ENCODE measurements around the gene TUG1. TPM values are rescaled to one million over a fixed set of nuclear protein-coding genes. Genes with fewer than 3 reads are reported as not detected.

TUG1 gene
- total RNA-seq, 1 experiment from 2014 or later = 70.0 TPM

DNA sequence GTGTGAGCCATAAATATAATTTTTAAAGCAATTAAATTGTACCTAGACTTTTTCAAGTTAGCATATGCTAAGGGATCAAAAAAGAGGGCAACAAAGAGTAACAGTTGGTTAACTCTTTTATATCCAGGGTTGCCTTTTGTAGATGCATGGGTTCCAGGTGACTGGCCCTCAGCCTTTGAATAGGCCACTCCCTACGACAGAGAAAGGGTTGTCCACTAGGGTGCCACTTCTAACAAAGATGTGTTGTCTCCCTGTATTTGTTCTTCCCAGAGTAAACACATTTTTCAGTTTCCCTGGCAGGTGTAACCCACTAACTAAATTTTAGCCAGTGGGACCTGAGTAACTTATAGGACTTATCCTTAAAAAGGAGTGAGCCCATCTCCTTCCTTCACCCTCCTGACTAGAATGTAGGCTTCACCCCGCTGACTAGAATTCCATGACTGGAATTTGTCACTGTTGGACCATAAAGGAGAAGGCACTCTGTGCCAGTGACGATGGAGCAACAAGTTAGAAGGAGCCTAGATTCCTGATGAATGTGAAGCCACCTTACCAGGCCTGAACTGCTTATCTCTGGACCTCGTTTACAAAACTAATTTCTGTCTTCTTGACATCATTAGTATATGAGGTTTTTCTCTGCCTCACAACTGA lies 16.6 kb downstream of the TUG1 start:
- intact Hi-C loops (cut with micrococcal nuclease; ENCODE audit: unreplicated experiment) = no loop called here
- Histone ChIP-seq H3K4me1 (ENCODE audit: insufficient read depth, low read length, poor library complexity, severe bottlenecking) (no peaks in the 10 kb centered on the region), H3K4me3 (ENCODE audit: low read depth, low read length, poor library complexity, severe bottlenecking) (no peak overlapping the region), H3K9me3 (ENCODE audit: low read depth, low read length, poor library complexity, severe bottlenecking) (peaks cover 8% of the 10 kb centered on the region), H3K27ac (ENCODE audit: low read depth, low read length, poor library complexity, severe bottlenecking) (no peak overlapping the region), H3K36me3 (ENCODE audit: insufficient read depth, low read length, poor library complexity, severe bottlenecking) (no peaks in the 10 kb centered on the region), H3K27me3 (replicated peaks; ENCODE audit: insufficient read depth, low read depth, low read length, poor library complexity) (no peaks in the 10 kb centered on the region)
- ChIA-PET POLR2A (ENCODE audit: low non-redundant PET) (no interaction called here), CTCF (no interaction called here)
- TF ChIP-seq, protein P1, sequence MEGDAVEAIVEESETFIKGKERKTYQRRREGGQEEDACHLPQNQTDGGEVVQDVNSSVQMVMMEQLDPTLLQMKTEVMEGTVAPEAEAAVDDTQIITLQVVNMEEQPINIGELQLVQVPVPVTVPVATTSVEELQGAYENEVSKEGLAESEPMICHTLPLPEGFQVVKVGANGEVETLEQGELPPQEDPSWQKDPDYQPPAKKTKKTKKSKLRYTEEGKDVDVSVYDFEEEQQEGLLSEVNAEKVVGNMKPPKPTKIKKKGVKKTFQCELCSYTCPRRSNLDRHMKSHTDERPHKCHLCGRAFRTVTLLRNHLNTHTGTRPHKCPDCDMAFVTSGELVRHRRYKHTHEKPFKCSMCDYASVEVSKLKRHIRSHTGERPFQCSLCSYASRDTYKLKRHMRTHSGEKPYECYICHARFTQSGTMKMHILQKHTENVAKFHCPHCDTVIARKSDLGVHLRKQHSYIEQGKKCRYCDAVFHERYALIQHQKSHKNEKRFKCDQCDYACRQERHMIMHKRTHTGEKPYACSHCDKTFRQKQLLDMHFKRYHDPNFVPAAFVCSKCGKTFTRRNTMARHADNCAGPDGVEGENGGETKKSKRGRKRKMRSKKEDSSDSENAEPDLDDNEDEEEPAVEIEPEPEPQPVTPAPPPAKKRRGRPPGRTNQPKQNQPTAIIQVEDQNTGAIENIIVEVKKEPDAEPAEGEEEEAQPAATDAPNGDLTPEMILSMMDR (conservative IDR thresholded peaks at IDR 0.05; ENCODE audit: low read depth, low read length) = no peak
- no peak for TF ChIP-seq EZH2 (IDR thresholded peaks at IDR 0.05; ENCODE audit: borderline replicate concordance, low read depth, low read length, poor library complexity, severe bottlenecking)
- DNase-seq (ENCODE audit: low spot score) = no peak
- BruUV-seq (replicated peaks) = no TSS peak

DNA sequence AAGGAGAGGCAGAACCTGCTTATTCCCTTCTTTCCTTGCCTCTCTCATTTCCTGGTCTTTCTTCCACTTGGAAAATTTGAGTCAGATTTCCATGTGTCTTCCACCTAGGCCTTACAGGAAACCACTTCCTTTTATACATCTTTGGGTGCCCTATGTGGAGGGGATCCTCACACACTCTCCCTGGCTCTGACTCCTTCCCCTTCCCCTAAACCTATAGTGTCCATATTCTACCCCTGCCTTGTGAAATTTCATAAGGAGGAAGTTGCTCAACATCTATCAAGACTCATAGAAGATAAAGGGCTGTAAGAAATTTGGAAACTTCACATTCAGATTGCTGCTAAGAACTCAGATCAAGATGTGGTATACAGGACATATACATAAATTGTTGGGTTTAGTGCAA lies 20.4 kb downstream of the TUG1 start:
- CTCF ChIA-PET = no interaction called here
- intact Hi-C loops (cut with micrococcal nuclease; ENCODE audit: unreplicated experiment) = no loop called here

DNA sequence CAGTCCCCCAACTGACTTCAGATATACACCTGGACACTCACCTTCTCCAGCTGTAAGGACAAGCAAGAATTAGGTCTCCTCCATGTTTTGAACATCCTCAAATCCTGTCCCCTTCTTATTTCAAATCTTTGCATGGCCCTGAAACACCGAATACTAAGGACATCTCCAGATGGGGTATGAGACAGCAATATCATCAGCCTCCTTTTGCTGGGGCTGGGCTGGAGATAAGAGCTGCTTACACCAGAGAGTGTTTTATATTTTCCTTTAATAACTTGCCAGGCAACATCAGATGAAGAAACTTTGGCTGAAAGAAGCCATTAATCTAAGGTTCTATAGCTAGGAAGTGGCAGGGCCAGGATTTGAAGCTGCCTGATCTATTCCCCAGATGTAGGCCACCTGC lies 21.6 kb downstream of the TUG1 start:
- Histone ChIP-seq H3K27ac (ENCODE audit: low read depth, low read length, poor library complexity, severe bottlenecking) (no peak overlapping the region), H3K4me3 (ENCODE audit: low read depth, low read length, poor library complexity, severe bottlenecking) (no peak overlapping the region), H3K27me3 (replicated peaks; ENCODE audit: insufficient read depth, low read depth, low read length, poor library complexity) (no peaks in the 10 kb centered on the region), H3K36me3 (ENCODE audit: insufficient read depth, low read length, poor library complexity, severe bottlenecking) (no peaks in the 10 kb centered on the region), H3K4me1 (ENCODE audit: insufficient read depth, low read length, poor library complexity, severe bottlenecking) (no peaks in the 10 kb centered on the region), H3K9me3 (ENCODE audit: low read depth, low read length, poor library complexity, severe bottlenecking) (no peaks in the 10 kb centered on the region)
- DNase-seq (ENCODE audit: low spot score) = no peak
- POLR2A ChIA-PET (ENCODE audit: low non-redundant PET) = interaction anchor here (0.6 kb wide), 1 partner anchor 378 kb away, joined by 4 read pairs; no protein-coding TSS in a partner anchor
- CTCF ChIA-PET = no interaction called here
- intact Hi-C loops (cut with micrococcal nuclease; ENCODE audit: unreplicated experiment) = no loop called here
- BruUV-seq (replicated peaks) = no TSS peak
- TF ChIP-seq EZH2 (IDR thresholded peaks at IDR 0.05; ENCODE audit: borderline replicate concordance, low read depth, low read length, poor library complexity, severe bottlenecking) = no peak
- TF ChIP-seq, protein P1 (conservative IDR thresholded peaks at IDR 0.05; ENCODE audit: low read depth, low read length) = no peak

More for the DNA sequence above, 20.4 kb downstream of the TUG1 start:
- H3K36me3 ChIP-seq (ENCODE audit: insufficient read depth, low read length, poor library complexity, severe bottlenecking) = no peaks in the 10 kb centered on the region
- no peak for DNase-seq (ENCODE audit: low spot score)
- no peak overlapping the region for H3K4me3 ChIP-seq (ENCODE audit: low read depth, low read length, poor library complexity, severe bottlenecking)
- no peaks in the 10 kb centered on the region for H3K27me3 ChIP-seq (replicated peaks; ENCODE audit: insufficient read depth, low read depth, low read length, poor library complexity)
- TF ChIP-seq EZH2 (IDR thresholded peaks at IDR 0.05; ENCODE audit: borderline replicate concordance, low read depth, low read length, poor library complexity, severe bottlenecking) = no peak
- TF ChIP-seq, protein P1 (conservative IDR thresholded peaks at IDR 0.05; ENCODE audit: low read depth, low read length) = no peak
- H3K9me3 ChIP-seq (ENCODE audit: low read depth, low read length, poor library complexity, severe bottlenecking) = no peaks in the 10 kb centered on the region
- BruUV-seq (replicated peaks) = no TSS peak
- POLR2A ChIA-PET (ENCODE audit: low non-redundant PET) = no interaction called here
- no peaks in the 10 kb centered on the region for H3K4me1 ChIP-seq (ENCODE audit: insufficient read depth, low read length, poor library complexity, severe bottlenecking)
- H3K27ac ChIP-seq (ENCODE audit: low read depth, low read length, poor library complexity, severe bottlenecking) = no peak overlapping the region

Data from A673 (cell line).